Neuronal stem cell (in vitro differentiated cells): ENCODE data around the gene NTF4.
"Not testable (repeated sequence)": the region's sequence is repeated elsewhere in the genome, so short reads cannot be mapped to it uniquely, and the experiment has no call there.

Experiments
- DNase-seq: peaks from one replicate; pipeline ENCODE4 v3.0.0-alpha.2; 2013; ENCODE audit warnings: low spot score
- H2AFZ ChIP-seq: one replicate; pipeline ENCODE4 v1.6.1; 2013; ENCODE audit warnings: mild to moderate bottlenecking, low read length, inconsistent platforms
- H2AK5ac ChIP-seq: 2 replicates; pipeline ENCODE4 v1.6.1; 2013; ENCODE audit warnings: low read depth, mild to moderate bottlenecking, inconsistent platforms, low read length, moderate library complexity, mixed read lengths
- H2BK120ac ChIP-seq: 2 replicates; pipeline ENCODE4 v1.6.1; 2013; ENCODE audit warnings: low read depth, mild to moderate bottlenecking, inconsistent platforms, low read length, moderate library complexity, mixed read lengths
- H2BK12ac ChIP-seq: one replicate; pipeline ENCODE4 v1.6.1; 2013; ENCODE audit warnings: low read length, inconsistent platforms
- H2BK15ac ChIP-seq: 2 replicates; pipeline ENCODE4 v1.6.1; 2013; ENCODE audit warnings: mild to moderate bottlenecking, low read length, inconsistent platforms, mixed read lengths
- H2BK5ac ChIP-seq: one replicate; pipeline ENCODE4 v1.6.1; 2013; ENCODE audit warnings: inconsistent platforms, mild to moderate bottlenecking, low read length, moderate library complexity
- H3K14ac ChIP-seq: one replicate; pipeline ENCODE4 v1.6.1; 2013; ENCODE audit warnings: low read length, inconsistent platforms
- H3K18ac ChIP-seq: 2 replicates; pipeline ENCODE4 v1.6.1; 2013; ENCODE audit warnings: low read length, inconsistent platforms
- H3K23ac ChIP-seq: 2 replicates; pipeline ENCODE4 v1.6.1; 2013; ENCODE audit warnings: low read depth, mild to moderate bottlenecking, mixed read lengths, low read length, inconsistent platforms; ENCODE audit not compliant: poor library complexity
- H3K27ac ChIP-seq: replicated peaks from 3 replicates; pipeline ENCODE4 v1.5.1; 2013; ENCODE audit warnings: low read length, inconsistent platforms
- H3K27me3 ChIP-seq, 3 experiments: 2 replicates each; pipeline ENCODE4 v1.6.1; 2013; ENCODE audit warnings: low read length in 3 of 3, mild to moderate bottlenecking in 2 of 3, inconsistent platforms in 1 of 3, low read depth in 1 of 3, mixed read lengths in 1 of 3, moderate library complexity in 1 of 3; ENCODE audit not compliant: control insufficient read depth in 3 of 3, insufficient read depth in 3 of 3
- H3K36me3 ChIP-seq, 2 donors: replicated peaks in 1 of 2; 2 replicates each; pipeline ENCODE4 v1.6.1; 2013; ENCODE audit warnings: low read length in 2 of 2; ENCODE audit not compliant: control insufficient read depth in 2 of 2, insufficient read depth in 2 of 2
- H3K4ac ChIP-seq: 2 replicates; pipeline ENCODE4 v1.6.1; 2013; ENCODE audit warnings: inconsistent platforms, mild to moderate bottlenecking, low read length, moderate library complexity
- H3K4me1 ChIP-seq, 2 donors: 1 replicate in 1 of 2; 2 replicates in 1 of 2; pipeline ENCODE4 v1.6.1; 2013; ENCODE audit warnings: low read length in 2 of 2, low read depth in 1 of 2; ENCODE audit not compliant: control insufficient read depth in 2 of 2, insufficient read depth in 1 of 2
- H3K4me2 ChIP-seq: one replicate; pipeline ENCODE4 v1.6.1; 2013; ENCODE audit warnings: mild to moderate bottlenecking, low read length, inconsistent platforms; ENCODE audit not compliant: insufficient read depth, poor library complexity, severe bottlenecking
- H3K4me3 ChIP-seq, 2 donors: 2 replicates each; pipeline ENCODE4 v1.5.1; 2013; ENCODE audit warnings: low read length in 2 of 2, mild to moderate bottlenecking in 2 of 2, inconsistent platforms in 1 of 2, moderate library complexity in 1 of 2
- H3K79me1 ChIP-seq: one replicate; pipeline ENCODE4 v1.6.1; 2013; ENCODE audit warnings: low read depth, mild to moderate bottlenecking, inconsistent platforms, low read length, moderate library complexity
- H3K9ac ChIP-seq: one replicate; pipeline ENCODE4 v1.6.1; 2013; ENCODE audit warnings: mild to moderate bottlenecking, low read depth, low read length, inconsistent platforms; ENCODE audit not compliant: poor library complexity
- H3K9me3 ChIP-seq, 2 donors: replicated peaks in 1 of 2; 2 replicates each; pipeline versions ENCODE3 to v1.6.1; 2013; ENCODE audit warnings: low read length in 2 of 2, mild to moderate bottlenecking in 2 of 2, inconsistent platforms in 1 of 2, low read depth in 1 of 2, mixed read lengths in 1 of 2, moderate library complexity in 1 of 2; ENCODE audit not compliant: control insufficient read depth in 2 of 2, insufficient read depth in 1 of 2
- H4K8ac ChIP-seq: one replicate; pipeline ENCODE4 v1.6.1; 2013; ENCODE audit warnings: low read depth, mild to moderate bottlenecking, inconsistent platforms, low read length, moderate library complexity
- H4K91ac ChIP-seq: one replicate; pipeline ENCODE4 v1.6.1; 2013; ENCODE audit warnings: low read length, low read depth, mild to moderate bottlenecking, inconsistent platforms; ENCODE audit not compliant: poor library complexity
- WGBS, 2 donors: extraction: QIAGEN DNeasy Blood & Tissue Kit; methylation state at CpG; one replicate each; pipeline ENCODE4 v1.1.7; 2013; ENCODE audit warnings: missing lambda C conversion rate in 2 of 2, mixed read lengths in 1 of 2; ENCODE audit not compliant: insufficient read length in 2 of 2, insufficient replicate concordance in 1 of 2; ENCODE audit errors: extremely low coverage in 2 of 2; 5-methylcytosine and 5-hydroxymethylcytosine counted together

Gene NTF4

DNA sequence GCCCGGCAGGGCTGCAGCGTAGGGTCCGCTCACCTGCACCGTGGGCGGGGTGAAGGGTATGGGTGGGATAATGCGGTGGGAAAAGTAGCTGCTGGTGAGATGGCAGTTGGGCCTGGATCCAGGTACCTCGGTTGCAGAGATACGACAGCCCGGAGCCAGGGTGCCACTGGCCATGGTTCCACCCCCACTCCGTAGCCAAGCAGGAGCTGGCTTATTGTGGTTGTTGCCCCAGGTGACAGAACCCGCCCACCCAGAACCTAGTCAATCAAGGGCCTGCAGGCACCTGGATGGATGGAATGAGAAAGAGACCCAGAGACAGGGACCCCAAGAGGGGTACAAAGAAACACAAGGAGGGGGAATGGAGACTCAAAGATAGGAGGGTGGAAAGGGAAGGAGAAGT, 44.3 kb downstream of the NTF4 start:
- no peak overlapping the region for H2BK12ac ChIP-seq
- H3K4me2 ChIP-seq = no peak overlapping the region
- no CpG with 5 or more reads among the region's 11 CpGs for WGBS, 2 donors
- H4K8ac ChIP-seq = no peak overlapping the region
- H2BK120ac ChIP-seq = no peak overlapping the region
- no peak overlapping the region for H3K4ac ChIP-seq
- H3K23ac ChIP-seq = peak overlapping the region; percentile 73
- H3K9ac ChIP-seq = no peak overlapping the region
- H4K91ac ChIP-seq = no peak overlapping the region
- H3K79me1 ChIP-seq = no peaks in the 10 kb centered on the region
- H2AFZ ChIP-seq = no peak overlapping the region
- no peak for DNase-seq
- H2BK15ac ChIP-seq = no peak overlapping the region
- H3K9me3 ChIP-seq = no peaks in the 10 kb centered on the region
- no peak overlapping the region for H2AK5ac ChIP-seq
- no peak overlapping the region for H3K14ac ChIP-seq
- H3K4me3 ChIP-seq = no peak overlapping the region
- peaks cover 6 to 17% of the 10 kb centered on the region in 2 donors for H3K36me3 ChIP-seq
- peaks cover 9% of the 10 kb centered on the region in 2 donors for H3K4me1 ChIP-seq
- peaks cover 0 to 25% (median 0%) of the 10 kb centered on the region in 3 experiments for H3K27me3 ChIP-seq
- no peak overlapping the region for H3K27ac ChIP-seq
- no peak overlapping the region for H2BK5ac ChIP-seq
- no peak overlapping the region for H3K18ac ChIP-seq

DNA sequence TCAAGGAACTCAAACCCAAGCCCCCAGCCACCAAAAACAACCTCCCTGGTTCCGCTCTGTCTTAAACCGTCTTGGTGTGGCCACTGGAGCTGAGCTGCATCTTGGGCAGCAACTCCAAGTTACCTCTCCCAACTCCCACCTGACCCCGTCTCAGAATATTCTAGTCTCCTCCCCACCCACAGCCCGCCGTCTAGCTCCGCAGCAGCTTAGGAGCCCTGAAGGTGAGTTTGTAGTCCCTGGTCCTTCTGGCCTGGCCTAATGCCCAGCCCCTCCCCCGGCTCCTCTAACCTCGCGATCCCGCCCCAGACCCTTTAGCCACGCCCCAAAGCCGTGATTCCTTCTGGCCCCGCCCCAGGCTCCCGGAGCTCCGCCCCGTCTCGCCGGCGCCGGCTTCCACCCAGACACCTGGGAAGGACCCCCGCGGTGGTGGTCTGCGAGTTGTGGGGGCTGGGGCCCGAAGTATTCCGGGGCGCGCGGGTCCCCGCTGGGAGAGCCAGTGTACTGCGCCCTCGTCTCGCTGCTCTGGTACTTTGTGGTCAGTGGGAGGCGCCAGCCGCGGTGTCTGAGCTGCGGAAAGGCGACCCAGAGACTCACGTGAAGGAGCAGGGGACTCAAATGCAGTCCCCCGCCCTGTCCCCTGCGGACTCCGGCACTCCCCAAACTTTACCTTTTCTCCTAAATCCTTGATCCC, 45.2 kb downstream of the NTF4 start:
- no peak overlapping the region for H3K14ac ChIP-seq
- H3K4ac ChIP-seq = no peak overlapping the region
- H3K9ac ChIP-seq = no peak overlapping the region
- no peak overlapping the region for H3K23ac ChIP-seq
- peak overlapping the region; percentile 31 for H3K4me2 ChIP-seq
- H3K4me3 ChIP-seq = peak overlapping the region in 1 of 2 donors; percentile 60
- H2BK12ac ChIP-seq = no peak overlapping the region
- no peak overlapping the region for H2BK15ac ChIP-seq
- no peak for DNase-seq
- peaks cover 0 to 25% (median 0%) of the 10 kb centered on the region in 3 experiments for H3K27me3 ChIP-seq
- no peak overlapping the region for H3K27ac ChIP-seq
- peaks cover 9% of the 10 kb centered on the region in 2 donors for H3K4me1 ChIP-seq
- no peak overlapping the region for H4K91ac ChIP-seq
- H2AFZ ChIP-seq = no peak overlapping the region
- no peaks in the 10 kb centered on the region for H3K9me3 ChIP-seq
- WGBS, 2 donors = no CpG with 5 or more reads among the region's 41 CpGs
- no peak overlapping the region for H4K8ac ChIP-seq
- H2AK5ac ChIP-seq = no peak overlapping the region
- peaks cover 15 to 26% of the 10 kb centered on the region in 2 donors for H3K36me3 ChIP-seq
- H3K18ac ChIP-seq = peak overlapping the region; percentile 57
- no peaks in the 10 kb centered on the region for H3K79me1 ChIP-seq
- H2BK120ac ChIP-seq = no peak overlapping the region
- no peak overlapping the region for H2BK5ac ChIP-seq

DNA sequence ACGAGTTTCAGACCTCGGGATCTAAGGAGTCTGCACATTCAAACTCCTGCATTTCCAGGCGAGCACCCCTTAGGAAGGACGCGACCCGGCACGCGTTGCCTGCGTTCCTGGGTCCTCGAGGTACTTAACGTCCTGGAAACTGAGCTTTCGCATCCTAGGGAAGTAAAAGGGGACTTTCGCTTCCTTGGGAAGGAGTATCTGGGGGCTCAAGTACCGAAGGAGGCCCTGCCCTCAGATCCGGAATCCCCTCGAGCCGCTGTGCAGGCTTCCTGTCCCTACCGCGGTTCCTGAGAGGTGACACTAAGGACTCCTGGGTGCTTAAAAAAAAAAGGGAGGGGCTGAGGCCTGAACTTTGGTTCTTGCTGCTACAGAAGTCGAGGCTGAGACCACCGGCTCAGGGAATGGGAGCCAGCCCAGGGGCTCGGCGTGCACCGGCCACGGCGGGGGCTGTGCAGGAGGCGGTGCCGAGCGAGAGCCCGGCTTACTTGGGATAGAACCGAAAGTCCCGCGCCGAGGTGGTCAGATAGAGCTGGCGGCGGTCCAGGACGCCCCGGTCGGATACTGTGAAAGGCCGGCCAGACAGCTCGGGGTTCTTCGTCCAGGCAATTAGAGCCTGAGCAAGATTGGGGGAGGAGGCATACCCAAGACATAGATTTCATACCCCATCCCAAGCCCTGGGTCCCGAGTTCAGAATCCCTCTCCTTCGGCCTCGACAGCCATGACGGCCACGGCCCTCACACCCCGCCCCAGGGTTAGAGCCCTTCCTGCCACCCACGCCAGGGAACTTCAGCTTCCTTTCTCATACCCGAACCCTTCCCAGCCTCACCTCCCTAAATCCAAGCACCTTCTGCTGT, 46.0 kb downstream of the NTF4 start:
- not testable (repeated sequence) for H3K4ac ChIP-seq, H2BK120ac ChIP-seq, H3K23ac ChIP-seq, H2AFZ ChIP-seq, H3K79me1 ChIP-seq, H3K9ac ChIP-seq, H3K4me3 ChIP-seq, H4K8ac ChIP-seq, H3K4me1 ChIP-seq, H4K91ac ChIP-seq, H2BK15ac ChIP-seq, H3K14ac ChIP-seq, DNase-seq, H3K27ac ChIP-seq, H2BK12ac ChIP-seq, H3K9me3 ChIP-seq
- peak overlapping the region; percentile 23 for H3K4me2 ChIP-seq
- H3K18ac ChIP-seq = peak overlapping the region; percentile 15
- H2BK5ac ChIP-seq = peak overlapping the region; percentile 75
- peak overlapping the region; percentile 37 for H2AK5ac ChIP-seq
- peaks cover 0 to 25% (median 0%) of the 10 kb centered on the region in 3 experiments for H3K27me3 ChIP-seq
- peaks cover 15 to 33% of the 10 kb centered on the region in 2 donors for H3K36me3 ChIP-seq
- WGBS, 2 donors = no CpG with 5 or more reads among the region's 50 CpGs
